Right renal pelvis (tissue), 4 donors: Measurements from ENCODE around the gene EML6. TPM values are rescaled to one million over a fixed set of nuclear protein-coding genes. Genes with fewer than 3 reads are reported as not detected.

Source experiments
- DNase-seq, 4 donors: peaks; one replicate each; pipeline ENCODE4 v3.0.0-alpha.2; 2013; ENCODE audit warnings: low read depth in 4 of 4, low spot score in 3 of 4, missing footprints in 1 of 4
- polyA plus RNA-seq, 4 donors: library from polyadenylated mRNA; unstranded; fragments of 120-200 nt; gene quantifications; one replicate each; pipeline ENCODE4 v1.2.1, GENCODE V29; 2013; ENCODE audit not compliant: insufficient read length in 4 of 4

EML6 gene
- polyA plus RNA-seq, 4 donors, result 10.7 to 16.4 (median 12.1) TPM

DNA sequence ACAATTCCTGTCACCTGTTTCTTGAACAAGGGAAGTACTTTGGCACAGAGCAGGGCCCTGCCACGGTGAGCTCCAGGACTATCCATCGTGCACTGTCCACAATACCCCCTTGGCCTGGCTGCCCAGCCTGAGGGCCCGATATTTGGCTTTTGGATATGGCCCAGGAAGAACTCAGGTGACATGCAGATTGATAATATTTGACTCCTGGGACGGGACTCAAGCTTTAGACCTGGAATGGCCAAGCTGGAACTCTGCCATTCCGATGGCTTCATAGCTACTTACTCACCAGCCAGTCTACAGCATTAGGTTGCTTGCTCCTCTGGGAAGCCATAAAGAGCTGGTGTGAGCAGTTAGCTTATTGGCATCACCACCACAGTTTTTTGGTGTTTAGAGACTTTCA, 26.6 kb downstream of the EML6 start:
- no peak for DNase-seq

DNA sequence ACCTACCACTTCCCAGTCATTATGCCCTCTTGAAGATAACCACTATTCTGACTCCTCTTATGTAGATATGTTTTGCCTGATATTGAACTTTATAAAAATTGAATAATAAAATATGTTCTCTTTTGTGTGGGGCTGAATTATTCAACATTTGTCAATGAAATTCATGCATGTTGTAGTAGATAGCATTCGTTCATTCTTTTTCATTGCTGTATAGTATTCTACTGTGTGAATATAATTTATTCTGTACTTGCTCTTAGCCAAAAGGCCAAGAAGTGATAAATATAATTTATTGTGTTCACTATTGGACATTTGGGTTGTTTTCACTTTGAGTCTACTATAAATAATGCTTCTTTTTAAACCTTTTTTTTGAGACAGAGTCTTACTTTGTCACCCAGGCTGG, 29.0 kb downstream of the EML6 start:
- DNase-seq, result no peak

DNA sequence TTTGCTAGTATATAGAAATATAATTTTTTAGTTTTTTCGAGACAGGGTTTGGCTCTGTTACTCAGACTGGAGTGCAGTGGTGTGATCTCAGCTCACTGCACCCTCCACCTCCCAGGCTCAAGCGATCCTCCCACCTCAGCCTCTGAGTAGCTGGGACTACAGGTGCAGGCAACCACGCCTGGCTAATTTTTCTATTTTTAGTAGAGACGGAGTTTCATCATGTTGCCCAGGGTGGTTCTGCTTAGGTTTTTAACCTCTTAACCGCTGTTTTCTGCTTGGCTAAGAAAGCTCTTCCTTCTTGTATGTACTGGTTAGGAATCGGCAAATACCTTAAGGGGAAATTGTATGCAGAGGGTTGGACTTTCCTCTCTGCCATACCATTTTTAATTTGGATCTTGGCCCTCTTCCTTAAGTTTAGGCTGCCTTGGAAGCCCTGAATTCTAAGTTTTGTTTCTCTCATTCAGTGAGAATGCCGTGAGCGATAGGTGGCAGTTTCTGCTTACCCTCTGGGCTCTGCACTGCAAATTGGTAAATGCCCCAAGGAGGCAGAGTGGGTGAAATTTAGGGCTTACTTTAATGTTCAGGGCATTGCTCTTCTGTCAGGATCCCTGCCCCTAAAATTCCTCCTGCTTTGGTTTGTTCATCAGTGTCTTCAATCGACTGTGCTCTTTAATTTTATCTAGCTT, 32.3 kb downstream of the EML6 start:
- no peak for DNase-seq

DNA sequence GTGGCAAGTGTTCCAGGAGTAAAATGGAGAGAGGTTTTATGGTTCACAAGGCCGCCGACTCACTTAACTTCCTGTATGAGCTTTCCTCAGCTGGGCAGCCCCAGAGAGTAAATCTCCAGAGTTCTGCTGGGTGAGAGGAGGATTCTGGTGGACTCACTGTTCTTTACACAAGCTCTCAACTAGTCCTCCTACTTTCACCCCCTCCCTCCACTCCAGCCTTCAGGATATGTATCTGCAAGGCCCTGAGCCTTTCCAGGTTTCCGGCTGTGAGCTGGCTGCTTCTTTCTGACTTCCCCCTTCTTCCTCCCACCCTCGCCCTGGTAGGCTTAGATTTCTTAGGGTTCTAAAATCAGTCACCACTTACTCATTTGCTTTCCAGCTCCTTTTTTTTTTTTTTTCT, 34.0 kb downstream of the EML6 start:
- no peak for DNase-seq

DNA sequence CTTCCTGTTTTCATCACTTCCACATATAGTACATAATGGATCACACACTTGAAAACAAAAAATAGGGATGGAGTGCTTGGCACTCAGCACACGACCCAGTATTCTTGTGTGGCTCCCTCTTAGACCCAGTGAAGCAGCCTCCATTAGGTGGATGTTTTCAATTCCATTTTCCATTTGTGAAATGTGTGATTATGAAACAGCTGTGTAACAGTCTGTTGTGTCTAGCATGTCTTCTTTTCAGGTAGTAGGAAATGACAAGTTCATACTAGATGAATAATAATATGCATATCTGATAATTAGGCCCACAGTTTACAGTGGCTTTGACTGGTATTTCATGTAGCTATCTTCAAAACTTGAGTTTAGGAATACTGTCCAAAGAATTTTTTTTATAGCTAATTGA, 35.5 kb downstream of the EML6 start:
- no peak for DNase-seq

DNA sequence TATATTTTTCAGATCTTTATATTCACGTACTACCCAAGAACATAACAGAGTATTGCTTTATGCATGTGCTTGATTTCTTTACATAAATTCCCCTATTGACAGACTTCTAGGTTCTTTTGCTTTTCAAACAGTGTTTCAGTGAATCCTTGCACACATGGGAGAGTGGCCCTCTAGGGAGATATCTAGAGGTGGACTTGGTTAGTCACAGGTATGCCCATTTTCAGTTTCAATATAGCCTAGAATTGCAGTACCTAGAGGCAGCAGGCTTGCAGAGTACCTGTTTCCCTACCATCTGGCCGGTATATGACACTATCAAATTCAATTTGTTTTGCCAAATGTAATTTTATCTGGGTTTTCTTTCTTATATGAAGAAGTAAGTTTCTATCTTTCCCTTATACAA, 36.8 kb downstream of the EML6 start:
- DNase-seq, result no peak

DNA sequence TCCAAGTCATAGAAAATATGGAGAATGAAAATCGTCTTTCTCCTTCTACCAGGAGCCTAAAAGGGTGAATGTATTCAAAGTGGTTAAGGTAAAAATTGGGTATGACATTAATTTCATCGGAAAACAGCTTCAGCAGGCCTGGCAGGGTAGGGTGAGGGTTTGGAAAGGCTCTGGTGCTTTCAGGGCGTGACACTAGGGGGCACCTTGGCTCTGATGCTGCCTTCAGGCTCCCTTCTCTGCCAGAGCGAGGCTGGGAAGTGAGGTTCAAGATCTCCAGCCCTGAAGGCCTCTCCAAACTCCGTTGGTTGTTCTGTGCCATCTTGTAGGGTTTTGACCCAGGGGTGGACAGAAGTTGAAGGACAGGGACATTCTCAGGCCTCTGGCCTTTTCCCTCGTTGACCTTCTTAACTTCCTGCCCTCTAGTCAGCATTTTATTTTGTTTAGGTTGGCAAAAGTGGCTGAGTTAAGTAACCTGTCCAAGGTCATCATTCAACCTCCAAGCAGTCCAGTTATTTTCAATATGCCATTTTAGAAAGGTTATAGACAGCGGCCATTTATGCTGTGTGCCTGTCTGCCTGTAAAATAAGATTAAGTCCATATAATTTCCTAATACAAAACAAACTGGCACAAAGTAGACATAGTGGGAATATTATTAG, 40.3 kb downstream of the EML6 start:
- DNase-seq, result no peak

DNA sequence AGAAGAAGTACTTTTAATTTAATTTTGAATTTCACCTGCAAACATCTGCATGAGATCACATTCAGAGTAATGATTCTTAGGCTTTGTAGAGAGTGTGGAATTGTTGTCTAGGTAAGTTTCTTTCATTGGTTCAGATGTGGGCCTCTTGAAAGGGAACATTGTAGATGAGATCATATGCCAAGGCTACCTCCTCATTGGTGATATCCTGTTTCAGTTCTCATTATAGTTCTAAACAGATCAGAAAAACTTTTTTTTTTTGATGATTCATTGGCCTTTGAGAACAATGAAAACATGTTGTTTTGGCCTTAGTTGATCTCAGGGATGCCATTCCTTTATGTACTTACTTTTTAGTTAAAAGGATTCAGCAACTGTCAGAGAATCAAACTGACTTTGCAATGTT, 44.5 kb downstream of the EML6 start:
- no peak for DNase-seq

DNA sequence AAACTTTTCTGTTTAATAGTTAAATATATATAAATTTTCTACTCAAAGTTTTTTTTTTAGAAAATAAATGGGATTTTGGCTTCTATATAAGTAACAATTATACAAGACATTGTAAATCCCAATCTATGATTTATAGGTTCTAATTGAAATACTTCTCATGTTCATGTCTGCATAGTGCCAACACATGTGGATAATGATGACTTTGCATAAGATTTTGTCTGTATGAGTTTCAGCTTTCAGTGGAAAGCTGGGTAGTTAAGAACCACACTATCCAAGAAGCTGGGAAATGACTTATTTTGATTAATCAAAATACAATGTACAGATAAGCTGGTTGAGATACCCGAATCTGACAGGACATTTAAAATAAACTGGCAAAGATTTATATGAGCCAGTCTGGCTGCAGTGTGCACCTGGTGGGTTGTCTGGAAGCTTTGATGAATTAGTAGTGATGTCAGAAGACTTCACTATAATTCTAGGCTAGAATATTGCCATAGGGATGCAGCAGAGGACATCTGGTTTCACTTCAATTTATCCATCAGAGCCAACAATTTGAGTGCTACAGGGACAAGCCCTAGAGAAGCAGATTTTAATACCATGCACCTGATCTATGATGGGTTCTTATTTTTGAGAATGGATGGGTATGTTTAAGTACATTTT, 45.4 kb downstream of the EML6 start:
- no peak for DNase-seq

DNA sequence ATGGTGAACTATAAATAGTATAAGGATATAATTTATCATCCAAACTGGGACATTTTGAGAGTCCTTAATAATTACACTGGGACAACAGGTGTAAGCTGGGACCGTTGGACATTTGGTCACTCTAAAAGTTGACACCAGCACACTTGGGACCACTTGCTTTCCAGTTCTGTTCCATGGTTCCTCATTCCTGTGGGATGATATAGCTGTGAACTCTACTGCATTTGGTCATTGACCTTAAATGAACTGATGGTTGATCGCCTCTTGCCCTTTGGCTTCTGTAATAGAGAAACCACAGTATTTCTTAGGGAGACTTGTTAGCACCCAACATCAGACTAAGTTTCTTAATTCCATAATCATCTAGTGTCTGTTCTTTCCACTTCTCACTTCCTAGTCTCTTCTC, 46.7 kb downstream of the EML6 start:
- DNase-seq, result no peak

DNA sequence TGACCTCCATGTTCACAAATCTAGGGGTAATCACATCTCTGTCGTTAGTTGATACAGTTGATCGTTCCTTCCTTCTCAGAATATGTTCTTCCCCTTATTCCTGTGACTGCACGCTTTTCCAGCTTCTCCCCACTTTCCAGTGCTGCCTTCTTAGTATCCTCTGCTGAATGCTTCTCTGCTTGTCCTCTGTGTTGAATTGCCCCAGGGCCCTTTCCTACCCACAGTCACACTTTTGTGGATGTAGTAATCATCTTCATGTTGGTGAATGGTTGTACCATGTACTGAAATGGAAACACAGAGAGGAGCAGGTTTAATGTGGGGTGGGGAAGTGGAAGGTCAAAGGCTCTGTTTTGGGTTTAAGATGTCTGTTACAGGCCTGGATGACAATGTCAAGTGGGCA, 47.2 kb downstream of the EML6 start:
- DNase-seq, result no peak

DNA sequence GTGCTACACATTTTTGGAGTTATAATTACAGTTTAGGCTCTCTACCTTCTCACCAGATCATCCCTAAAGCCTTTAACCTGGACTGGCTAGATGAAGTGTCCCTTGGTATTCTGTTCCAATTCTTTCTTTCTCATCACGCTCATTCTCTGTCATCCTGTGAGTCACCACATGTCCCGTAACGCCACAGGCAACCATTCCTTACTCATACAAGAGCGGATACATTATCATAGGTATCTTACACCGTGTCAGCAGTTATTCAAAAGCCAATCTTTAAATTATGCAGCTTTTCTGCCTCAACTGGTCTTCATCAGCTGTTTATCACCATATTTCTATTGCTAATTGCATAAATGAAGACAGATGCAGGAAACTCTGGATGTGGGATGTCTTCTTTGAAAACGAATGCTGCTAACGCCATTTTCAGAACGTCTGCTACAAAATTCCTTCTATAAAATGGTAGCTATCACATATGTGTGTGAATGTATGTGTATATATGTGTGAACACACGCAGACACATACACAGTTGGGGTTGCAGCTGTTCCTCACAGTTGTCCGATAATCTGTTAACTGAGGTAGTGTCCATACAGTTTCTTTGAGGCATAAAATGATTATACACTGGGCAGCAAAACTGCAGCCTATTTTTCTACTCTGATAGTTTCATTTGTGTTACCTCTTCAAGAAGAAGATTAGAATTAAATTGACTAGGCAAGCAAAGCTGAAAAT, 47.9 kb downstream of the EML6 start:
- DNase-seq, result no peak

DNA sequence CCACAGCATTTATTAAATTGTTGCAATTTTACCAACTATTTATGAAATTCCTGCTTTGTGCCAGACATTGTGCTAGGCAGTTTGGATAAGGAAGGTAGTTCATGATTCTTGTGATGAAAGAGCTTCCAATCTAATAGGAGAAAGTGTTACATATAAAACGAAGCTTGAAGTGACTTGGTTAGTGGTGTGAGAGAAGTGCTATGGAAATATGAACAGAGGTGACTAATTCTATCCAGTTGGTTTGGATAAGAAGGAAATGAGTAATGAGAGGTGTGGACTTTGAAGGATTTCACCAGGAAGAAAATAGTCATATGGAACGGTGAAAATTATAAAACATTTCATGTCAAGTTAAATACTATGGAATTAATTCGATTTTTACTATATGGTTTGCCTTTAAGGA, 48.6 kb downstream of the EML6 start:
- no peak for DNase-seq

DNA sequence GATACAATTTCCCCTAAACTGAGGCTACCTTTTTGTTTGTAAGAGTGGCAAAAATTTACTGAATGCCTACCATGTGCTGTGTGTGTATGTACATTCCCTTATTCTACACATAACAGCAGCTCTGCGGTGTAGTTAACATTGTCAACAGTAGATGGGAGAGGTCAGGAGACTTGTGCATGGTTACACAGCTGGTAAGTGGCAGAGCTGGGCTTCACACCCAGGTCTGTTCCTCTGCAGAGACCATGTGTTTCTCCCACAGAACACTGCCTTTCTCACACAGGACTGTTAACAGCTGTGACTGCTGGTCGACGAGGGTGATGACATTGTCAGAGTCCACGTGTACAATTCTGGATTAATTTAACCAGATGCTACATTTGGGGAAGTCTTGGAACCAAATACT, 49.1 kb downstream of the EML6 start:
- no peak for DNase-seq

DNA sequence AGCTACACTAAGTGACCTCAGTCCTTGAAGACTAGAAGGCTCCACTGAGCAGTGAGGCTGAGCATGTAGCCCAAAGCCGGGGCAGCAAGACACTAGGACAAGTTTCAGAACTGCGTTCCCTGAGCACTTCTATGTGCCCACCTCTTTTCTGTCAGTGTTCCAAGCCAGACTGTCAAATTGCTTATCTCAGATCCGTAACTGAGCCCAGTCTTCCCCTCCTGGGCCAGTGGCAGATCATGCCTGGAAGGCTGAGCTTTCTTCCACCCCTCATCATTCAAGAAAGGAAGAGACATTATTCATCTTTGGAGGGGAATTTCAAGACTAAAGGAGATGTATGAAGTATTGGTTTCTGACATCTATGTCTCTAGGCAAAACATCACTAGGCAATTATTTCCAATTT, 49.8 kb downstream of the EML6 start:
- DNase-seq, result no peak

DNA sequence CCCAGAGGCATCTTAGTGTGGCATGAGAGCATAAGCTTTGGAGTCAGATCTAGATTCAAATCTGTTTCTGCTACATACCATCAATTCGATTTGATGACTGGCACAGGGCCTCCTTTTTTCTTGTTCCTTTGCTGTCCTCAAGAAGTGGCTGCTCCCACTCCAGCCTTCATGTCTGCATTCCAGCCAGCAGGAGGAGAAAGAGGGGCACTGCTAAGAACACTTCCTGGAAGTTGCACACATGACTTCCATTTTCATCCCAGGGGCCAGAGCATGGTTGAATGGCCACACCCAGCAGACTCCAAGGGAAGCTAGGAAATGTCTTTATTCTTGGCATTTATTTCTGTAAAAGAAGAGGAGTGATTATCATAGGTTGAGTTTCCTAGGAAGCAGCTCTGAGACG, 50.4 kb downstream of the EML6 start:
- DNase-seq, result no peak

DNA sequence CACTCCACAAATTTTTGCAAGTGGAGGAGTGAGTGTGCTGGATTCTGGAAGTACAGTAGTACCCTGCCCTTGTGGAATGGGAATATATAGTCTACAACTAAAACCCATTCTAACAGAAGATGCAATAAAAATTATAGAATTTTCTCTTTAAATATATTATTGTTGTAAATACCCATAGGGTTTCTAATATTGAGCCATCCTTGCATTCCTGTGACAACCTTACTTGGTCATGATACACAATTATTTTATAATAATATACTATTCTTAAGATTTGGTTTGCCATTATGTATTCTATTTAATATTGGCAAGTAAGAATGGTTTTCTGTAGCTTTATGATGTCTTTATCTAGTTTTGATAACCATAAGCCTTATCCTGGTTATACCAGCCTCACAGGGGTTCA, 52.2 kb downstream of the EML6 start:
- DNase-seq, result no peak

DNA sequence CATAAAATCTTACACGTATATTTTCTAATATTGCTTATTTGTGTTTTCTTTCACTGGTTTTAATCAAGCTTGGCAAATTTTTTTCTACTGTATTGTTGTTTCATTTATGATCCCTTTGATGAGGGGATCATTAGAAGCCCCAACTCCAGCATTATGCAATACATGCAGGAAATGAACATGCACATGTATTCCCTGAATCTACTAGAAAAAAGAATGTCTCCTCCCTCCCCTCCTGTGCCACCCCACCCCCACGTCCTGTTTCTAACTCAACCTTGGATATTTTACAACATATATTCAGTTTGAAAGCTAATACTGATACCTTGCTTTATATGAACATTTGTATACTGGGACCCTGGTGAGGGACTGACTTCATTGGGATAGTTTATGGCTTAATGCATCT, 53.0 kb downstream of the EML6 start:
- DNase-seq, result no peak

DNA sequence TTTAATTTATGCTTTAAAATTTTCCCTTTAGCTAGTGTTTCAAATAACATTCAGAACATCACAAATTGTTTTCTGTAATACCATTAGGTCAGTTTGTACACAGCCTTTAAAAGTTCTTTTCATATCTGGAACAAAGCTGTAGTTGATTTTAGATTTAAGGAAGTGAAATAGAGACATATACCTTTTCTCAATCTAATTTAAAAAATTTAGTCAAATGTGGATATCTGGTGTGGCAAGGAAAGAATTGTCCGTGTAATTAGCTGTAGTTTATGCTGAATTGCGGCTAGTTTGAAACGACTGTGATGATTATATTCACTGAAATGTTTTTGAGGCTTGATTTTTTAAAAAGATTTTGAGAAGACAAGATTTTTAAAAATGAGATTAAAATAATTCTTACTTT, 59.9 kb downstream of the EML6 start:
- DNase-seq, result no peak

DNA sequence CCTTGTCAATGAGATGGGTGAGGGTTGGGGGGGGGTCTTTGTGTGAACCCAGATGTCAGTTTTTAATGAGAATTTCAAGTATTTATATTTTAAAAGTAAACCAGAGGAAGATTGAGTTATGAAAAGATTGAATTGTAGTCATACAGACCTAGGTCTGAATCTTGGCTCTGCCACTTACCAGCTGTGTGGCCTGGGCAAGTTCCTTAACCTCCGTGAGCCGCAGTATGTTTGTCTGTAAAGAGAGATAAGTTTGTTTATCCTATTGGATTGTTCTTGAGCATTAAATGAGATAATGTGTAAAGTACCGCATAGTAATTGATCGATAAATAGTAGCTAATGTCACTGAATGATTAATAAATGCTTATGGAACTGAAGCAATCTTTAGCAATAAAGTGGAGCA, 63.8 kb downstream of the EML6 start:
- DNase-seq, result no peak

DNA sequence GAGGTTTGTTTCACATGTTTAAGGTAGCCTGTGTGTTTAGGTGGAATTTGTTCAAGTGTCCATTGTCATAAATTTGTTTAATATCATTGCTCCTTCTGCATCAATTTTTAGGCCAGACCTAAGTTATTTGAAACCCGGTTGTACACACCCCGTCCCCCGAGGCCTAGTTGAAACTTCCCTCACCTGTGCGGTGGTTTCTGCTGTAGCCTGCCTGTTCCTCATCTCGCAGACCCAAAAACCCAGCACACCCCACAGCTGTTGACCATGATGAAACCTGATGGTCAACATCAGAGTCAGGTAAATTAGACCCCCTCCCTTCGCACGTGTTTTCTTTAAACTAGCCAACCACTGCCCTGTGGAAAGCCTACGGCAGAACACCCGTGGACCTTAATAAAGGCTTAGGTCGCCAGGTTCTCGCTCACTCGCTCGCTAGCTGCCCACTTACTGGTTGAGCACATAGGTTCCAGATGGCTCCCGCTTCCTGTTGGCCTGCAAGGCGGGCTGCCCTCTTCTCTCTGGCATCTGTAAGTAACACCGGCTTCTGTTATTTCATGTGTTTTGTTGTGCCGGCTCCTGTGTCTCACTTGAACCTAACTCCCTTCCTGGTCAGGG, 64.4 kb downstream of the EML6 start:
- no peak for DNase-seq
